Colonic mucosa (tissue), 4 donors: ENCODE results near the gene UBLCP1. TPM values are rescaled to one million over a fixed set of nuclear protein-coding genes. Genes with fewer than 3 reads are reported as not detected.

Experiments used
- DNase-seq: peaks from one replicate; pipeline ENCODE4 v3.0.0-alpha.2; 2020
- H3K27ac ChIP-seq: fragments of 200-600 bp; one replicate; pipeline ENCODE4 v1.8.0; 2021
- H3K27me3 ChIP-seq: fragments of 200-600 bp; one replicate; pipeline ENCODE4 v1.8.0; 2021
- H3K36me3 ChIP-seq: fragments of 200-600 bp; one replicate; pipeline ENCODE4 v1.8.0; 2021
- H3K4me1 ChIP-seq: fragments of 200-600 bp; one replicate; pipeline ENCODE4 v1.8.0; 2021; ENCODE audit warnings: mild to moderate bottlenecking
- H3K4me3 ChIP-seq: fragments of 200-600 bp; one replicate; pipeline ENCODE4 v1.8.0; 2021
- H3K9ac ChIP-seq, 2 donors: one replicate each; pipeline ENCODE4 v1.7.0; 2013; ENCODE audit warnings: control low read depth in 2 of 2, low read depth in 2 of 2, low read length in 2 of 2
- H3K9me3 ChIP-seq: fragments of 200-600 bp; one replicate; pipeline ENCODE4 v1.8.0; 2021
- CTCF ChIP-seq: fragments of 200-600 bp; IDR thresholded peaks from one replicate; pipeline ENCODE4 v1.8.0; 2022; ENCODE audit warnings: antibody characterized with exemption, mild to moderate bottlenecking
- intact Hi-C: fragments of 100-400 bp; cut with DNase I; formaldehyde crosslinking; loops from one replicate; pipeline ENCODE4 v1.14.1; 2022
- total RNA-seq, 2 donors: library from RNA; stranded (reverse); fragmentation: NEBNext Ultra II Directional in 1 of 2; extraction: Animal tissue kit (Norgen Biotek cat#: 25700) in 1 of 2; gene quantifications; one replicate each; pipeline ENCODE4 v1.2.1, GENCODE V29; 2021
- donor health status: healthy.
- donor health status: DM: no; HTN: no; CAD: no.
- donor health status: DM: no; HTN: no; CAD: no.

The UBLCP1 gene
- total RNA-seq, 2 donors from 2014 or later = 11.8 to 17.2 TPM

GRCh38 chr5:159324102-159324755, 61.1 kb downstream of the UBLCP1 start:
- Histone ChIP-seq H3K27me3 (no peaks in the 10 kb centered on the region), H3K27ac (no peak overlapping the region), H3K36me3 (no peaks in the 10 kb centered on the region), H3K4me1 (no peaks in the 10 kb centered on the region), H3K9ac (no peak overlapping the region), H3K4me3 (no peak overlapping the region), H3K9me3 (no peaks in the 10 kb centered on the region)
- no peak for DNase-seq
- intact Hi-C loops = loop anchor here (10.0 kb wide), 1 partner anchor 661 kb away; no protein-coding TSS in a partner anchor
- TF ChIP-seq CTCF = no peak

GRCh38 chr5:159324986-159325385, 61.9 kb downstream of the UBLCP1 start:
- TF ChIP-seq CTCF = no peak
- Histone ChIP-seq H3K36me3 (no peaks in the 10 kb centered on the region), H3K9ac (no peak overlapping the region), H3K9me3 (no peaks in the 10 kb centered on the region), H3K4me1 (no peaks in the 10 kb centered on the region), H3K27me3 (no peaks in the 10 kb centered on the region), H3K27ac (no peak overlapping the region), H3K4me3 (no peak overlapping the region)
- no peak for DNase-seq
- intact Hi-C loops = loop anchor here (10.0 kb wide), 1 partner anchor 660 kb away; no protein-coding TSS in a partner anchor

- H3K27me3 ChIP-seq = no peaks in the 10 kb centered on the region
- no peaks in the 10 kb centered on the region for H3K36me3 ChIP-seq
- TF ChIP-seq CTCF = no peak
- peak within 1 kb of the TSS; percentile 33 for H3K4me3 ChIP-seq
- intact Hi-C loops = no loop called here
- no peak within 1 kb of the TSS for H3K27ac ChIP-seq
- H3K4me1 ChIP-seq = no peaks in the 10 kb centered on the region
- DNase-seq = no peak
- no peak within 1 kb of the TSS for H3K9ac ChIP-seq
- H3K9me3 ChIP-seq = no peaks in the 10 kb centered on the region
Observed at GRCh38 chr5:159330131-159330800, 67.2 kb downstream of the UBLCP1 start, which contains the start of gene IL12B. IL12B (minus strand) TSS chr5:159330487; CDS start chr5:159326782, 3,705 bp downstream.

GRCh38 chr5:159331093-159331973, 68.2 kb downstream of the UBLCP1 start:
- no peak overlapping the region for H3K27ac ChIP-seq
- no peaks in the 10 kb centered on the region for H3K27me3 ChIP-seq
- TF ChIP-seq CTCF = peak; percentile 74
- H3K4me3 ChIP-seq = peak overlapping the region; percentile 33
- no peaks in the 10 kb centered on the region for H3K9me3 ChIP-seq
- peak overlapping the region in 1 of 2 donors; percentile 48 for H3K9ac ChIP-seq
- peak; percentile 83 for DNase-seq
- intact Hi-C loops = no loop called here
- no peaks in the 10 kb centered on the region for H3K36me3 ChIP-seq
- no peaks in the 10 kb centered on the region for H3K4me1 ChIP-seq

- no peak overlapping the region for H3K4me3 ChIP-seq
- no peaks in the 10 kb centered on the region for H3K27me3 ChIP-seq
- H3K9me3 ChIP-seq = no peaks in the 10 kb centered on the region
- no peak for TF ChIP-seq CTCF
- H3K9ac ChIP-seq = no peak overlapping the region
- intact Hi-C loops = no loop called here
- H3K36me3 ChIP-seq = no peaks in the 10 kb centered on the region
- no peaks in the 10 kb centered on the region for H3K4me1 ChIP-seq
- no peak overlapping the region for H3K27ac ChIP-seq
- no peak for DNase-seq
Observed at GRCh38 chr5:159332800-159333544, 69.9 kb downstream of the UBLCP1 start.
